CD14-positive monocyte (primary cell): ENCODE data around the gene KIF4A. TPM values are rescaled to one million over a fixed set of nuclear protein-coding genes. Genes with fewer than 3 reads are reported as not detected.

Experiments
- DNase-seq, 3 donors: peaks; one replicate each; pipeline ENCODE4 v3.0.0-alpha.2; 2011 to 2022
- H2AFZ ChIP-seq: 2 replicates; pipeline ENCODE4 v1.6.0; 2012; ENCODE audit warnings: mild to moderate bottlenecking, low read depth, low read length, inconsistent platforms; ENCODE audit not compliant: insufficient read depth, poor library complexity, severe bottlenecking
- H3K27ac ChIP-seq, 2 donors: 1 replicate in 1 of 2; 2 replicates in 1 of 2; pipeline ENCODE4 v1.5.1; 2012 to 2013; ENCODE audit warnings: low read length in 2 of 2, control low read depth in 1 of 2, inconsistent platforms in 1 of 2, low read depth in 1 of 2, mild to moderate bottlenecking in 1 of 2
- H3K27me3 ChIP-seq, 2 donors: one replicate each; pipeline versions ENCODE4 v1.6.0 to v1.6.1; 2011 to 2013; ENCODE audit warnings: low read length in 2 of 2; ENCODE audit not compliant: control insufficient read depth in 2 of 2, insufficient read depth in 2 of 2
- H3K36me3 ChIP-seq, 2 donors: replicated peaks in 1 of 2; 1 replicate in 1 of 2; 2 replicates in 1 of 2; pipeline versions ENCODE4 v1.5.1 to v1.6.1; 2012 to 2013; ENCODE audit warnings: low read length in 2 of 2, control low read depth in 1 of 2, inconsistent platforms in 1 of 2, mild to moderate bottlenecking in 1 of 2; ENCODE audit not compliant: insufficient read depth in 2 of 2, control insufficient read depth in 1 of 2
- H3K4me1 ChIP-seq, 2 donors: 1 replicate in 1 of 2; 2 replicates in 1 of 2; pipeline versions ENCODE4 v1.5.1 to v1.6.1; 2012 to 2013; ENCODE audit warnings: low read length in 2 of 2, control low read depth in 1 of 2, inconsistent platforms in 1 of 2, mild to moderate bottlenecking in 1 of 2, moderate library complexity in 1 of 2; ENCODE audit not compliant: insufficient read depth in 2 of 2, control insufficient read depth in 1 of 2
- H3K4me2 ChIP-seq: replicated peaks from 2 replicates; pipeline ENCODE3; 2012; ENCODE audit warnings: low read length, moderate library complexity, mild to moderate bottlenecking; ENCODE audit not compliant: poor library complexity, severe bottlenecking; ENCODE audit errors: extremely low read depth
- H3K4me3 ChIP-seq, 3 experiments: fragments of 200-600 bp in 1 of 3; sonication (generic) in 1 of 3; replicated peaks in 1 of 3; 1 replicate in 2 of 3; 2 replicates in 1 of 3; pipeline ENCODE4 v1.5.1; 2011 to 2013; ENCODE audit warnings: low read length in 3 of 3, mild to moderate bottlenecking in 3 of 3, control low read depth in 2 of 3, low read depth in 2 of 3, inconsistent platforms in 1 of 3, moderate library complexity in 1 of 3
- H3K79me2 ChIP-seq: 2 replicates; pipeline ENCODE4 v1.6.0; 2012; ENCODE audit warnings: mild to moderate bottlenecking, control low read depth, inconsistent platforms, low read length, moderate library complexity; ENCODE audit not compliant: insufficient read depth
- H3K9ac ChIP-seq: 2 replicates; pipeline ENCODE4 v1.6.0; 2017; ENCODE audit warnings: low read length, mild to moderate bottlenecking; ENCODE audit not compliant: insufficient read depth, poor library complexity, severe bottlenecking
- H3K9me3 ChIP-seq, 2 donors: replicated peaks in 1 of 2; 1 replicate in 1 of 2; 2 replicates in 1 of 2; pipeline versions ENCODE4 v1.5.1 to v1.6.1; 2012 to 2013; ENCODE audit warnings: low read length in 2 of 2, control low read depth in 1 of 2; ENCODE audit not compliant: control insufficient read depth in 1 of 2, insufficient read depth in 1 of 2
- H4K20me1 ChIP-seq: 2 replicates; pipeline ENCODE4 v1.6.0; 2012; ENCODE audit warnings: mild to moderate bottlenecking, low read length, control low read depth, moderate library complexity; ENCODE audit not compliant: insufficient read depth
- H3K27ac Mint-ChIP-seq, 7 donors: one replicate each; pipeline ENCODE4 v1.8.0; 2020; ENCODE audit warnings: mild to moderate bottlenecking in 7 of 7, mixed read lengths in 7 of 7, moderate library complexity in 6 of 7, inconsistent platforms in 2 of 7
- H3K27me3 Mint-ChIP-seq, 3 donors: one replicate each; pipeline ENCODE4 v1.8.0; 2021 to 2022; ENCODE audit warnings: low read depth in 3 of 3, mild to moderate bottlenecking in 3 of 3, mixed read lengths in 3 of 3, moderate library complexity in 3 of 3, inconsistent platforms in 1 of 3
- H3K36me3 Mint-ChIP-seq, 2 donors: one replicate each; pipeline ENCODE4 v1.8.0; 2020; ENCODE audit warnings: mixed read lengths in 2 of 2, inconsistent platforms in 1 of 2, mild to moderate bottlenecking in 1 of 2
- H3K4me1 Mint-ChIP-seq: one replicate; pipeline ENCODE4 v1.8.0; 2020; ENCODE audit warnings: mild to moderate bottlenecking, mixed read lengths
- H3K4me3 Mint-ChIP-seq, 2 donors: one replicate each; pipeline ENCODE4 v1.8.0; 2020; ENCODE audit warnings: mild to moderate bottlenecking in 2 of 2, mixed read lengths in 2 of 2, moderate library complexity in 1 of 2
- H3K9me3 Mint-ChIP-seq, 7 donors: one replicate each; pipeline ENCODE4 v1.8.0; 2020 to 2022; ENCODE audit warnings: mixed read lengths in 7 of 7, mild to moderate bottlenecking in 6 of 7, moderate library complexity in 6 of 7, inconsistent platforms in 2 of 7
- WGBS: methylation state at CpG from one replicate; pipeline ENCODE4 v1.1.5; 2013; ENCODE audit warnings: missing lambda C conversion rate; ENCODE audit not compliant: insufficient coverage; 5-methylcytosine and 5-hydroxymethylcytosine counted together
- intact Hi-C, 2 donors: fragments of 100-400 bp; cut with micrococcal nuclease; formaldehyde crosslinking; loops; one replicate each; pipeline versions ENCODE4 v1.15.0 to v1.15.1; 2023
- polyA plus RNA-seq, 3 donors: library from polyadenylated mRNA; depleted of rRNA in 1 of 3; unstranded in 2 of 3; stranded (reverse) in 1 of 3; fragments of 300-500 nt in 2 of 3; fragments of >200 nt in 1 of 3; fragmentation: Illumina TruSeq in 2 of 3; gene quantifications; 1 replicate in 2 of 3; 2 replicates in 1 of 3; pipeline ENCODE4 v1.2.3, GENCODE V29; 2012 to 2021
- TF ChIP-seq, protein P1 (sequence below): fragments of 200-600 bp; IDR thresholded peaks from one replicate; pipeline ENCODE4 v1.8.0; 2022; ENCODE audit warnings: antibody characterized with exemption, mild to moderate bottlenecking

Gene KIF4A
- polyA plus RNA-seq, 3 donors: 0.03 TPM; not detected in 2

DNA sequence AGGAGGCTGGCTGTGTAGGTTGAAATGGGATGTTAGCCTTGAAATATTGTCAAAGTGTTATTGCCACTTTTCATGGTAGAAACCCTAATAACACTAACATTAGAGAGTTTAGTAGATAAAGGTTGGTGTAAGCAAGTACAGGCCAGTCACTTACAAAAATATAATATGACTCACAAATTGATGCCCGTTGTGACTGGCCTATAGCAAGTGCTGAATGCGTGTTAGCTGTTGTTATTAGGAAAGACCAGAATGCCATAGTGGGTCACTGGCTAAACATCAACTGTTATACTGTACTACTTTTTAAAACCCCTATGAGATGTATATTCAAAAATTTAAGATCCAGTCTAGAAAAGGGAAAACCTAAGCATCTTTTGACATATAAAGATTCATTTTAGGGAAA is 112.8 kb downstream of the KIF4A start:
- H3K27me3 Mint-ChIP-seq: no peaks in the 10 kb centered on the region
- intact Hi-C loops: no loop called here
- no peak overlapping the region for H3K27ac ChIP-seq

DNA sequence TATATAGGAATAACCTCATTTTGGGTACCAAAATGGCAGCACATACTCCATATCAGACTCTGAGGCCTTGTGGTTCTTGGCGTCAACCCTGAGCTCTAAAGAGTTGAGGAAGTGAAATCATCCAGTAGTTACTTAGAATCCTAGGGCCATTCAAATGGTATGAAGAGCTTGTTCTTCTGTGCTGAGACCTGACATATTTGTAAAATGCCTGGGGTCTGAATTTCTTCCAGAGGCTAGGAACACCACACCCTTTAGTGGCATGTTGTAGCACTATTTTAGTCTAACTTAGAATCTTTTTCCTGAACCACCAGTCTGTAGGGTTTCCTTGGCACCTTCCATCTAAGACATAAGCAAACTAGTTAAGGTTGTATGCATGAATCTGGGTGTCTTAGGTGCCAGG is 115.1 kb downstream of the KIF4A start:
- H4K20me1 ChIP-seq: no peaks in the 10 kb centered on the region
- H3K27ac ChIP-seq: no peak overlapping the region
- no peak for DNase-seq
- Mint-ChIP-seq H3K27ac (no peak overlapping the region), H3K9me3 (peaks cover 0 to 4% (median 0%) of the 10 kb centered on the region in 7 donors), H3K27me3 (no peaks in the 10 kb centered on the region), H3K4me1 (no peaks in the 10 kb centered on the region), H3K36me3 (peaks cover 32 to 51% of the 10 kb centered on the region in 2 donors), H3K4me3 (no peak overlapping the region)
- H3K36me3 ChIP-seq: peaks cover 14 to 68% of the 10 kb centered on the region in 2 donors
- no peaks in the 10 kb centered on the region for H3K79me2 ChIP-seq
- H3K4me3 ChIP-seq: no peak overlapping the region
- intact Hi-C loops: no loop called here
- H3K27me3 ChIP-seq: no peaks in the 10 kb centered on the region
- H3K9me3 ChIP-seq: no peaks in the 10 kb centered on the region
- no peaks in the 10 kb centered on the region for H3K4me1 ChIP-seq
- H2AFZ ChIP-seq: no peak overlapping the region
- TF ChIP-seq, protein P1, sequence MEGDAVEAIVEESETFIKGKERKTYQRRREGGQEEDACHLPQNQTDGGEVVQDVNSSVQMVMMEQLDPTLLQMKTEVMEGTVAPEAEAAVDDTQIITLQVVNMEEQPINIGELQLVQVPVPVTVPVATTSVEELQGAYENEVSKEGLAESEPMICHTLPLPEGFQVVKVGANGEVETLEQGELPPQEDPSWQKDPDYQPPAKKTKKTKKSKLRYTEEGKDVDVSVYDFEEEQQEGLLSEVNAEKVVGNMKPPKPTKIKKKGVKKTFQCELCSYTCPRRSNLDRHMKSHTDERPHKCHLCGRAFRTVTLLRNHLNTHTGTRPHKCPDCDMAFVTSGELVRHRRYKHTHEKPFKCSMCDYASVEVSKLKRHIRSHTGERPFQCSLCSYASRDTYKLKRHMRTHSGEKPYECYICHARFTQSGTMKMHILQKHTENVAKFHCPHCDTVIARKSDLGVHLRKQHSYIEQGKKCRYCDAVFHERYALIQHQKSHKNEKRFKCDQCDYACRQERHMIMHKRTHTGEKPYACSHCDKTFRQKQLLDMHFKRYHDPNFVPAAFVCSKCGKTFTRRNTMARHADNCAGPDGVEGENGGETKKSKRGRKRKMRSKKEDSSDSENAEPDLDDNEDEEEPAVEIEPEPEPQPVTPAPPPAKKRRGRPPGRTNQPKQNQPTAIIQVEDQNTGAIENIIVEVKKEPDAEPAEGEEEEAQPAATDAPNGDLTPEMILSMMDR: no peak
- no peak overlapping the region for H3K4me2 ChIP-seq
- no CpG with 5 or more reads among the region's 1 CpG for WGBS
- H3K9ac ChIP-seq: no peak overlapping the region

More for the DNA sequence above, 112.8 kb downstream of the KIF4A start:
- DNase-seq: no peak
- Histone ChIP-seq H3K79me2 (no peaks in the 10 kb centered on the region), H3K36me3 (peaks cover 9 to 58% of the 10 kb centered on the region in 2 donors), H3K4me2 (no peak overlapping the region), H3K9ac (no peak overlapping the region), H3K27me3 (no peaks in the 10 kb centered on the region), H2AFZ (no peak overlapping the region), H3K4me3 (no peak overlapping the region), H4K20me1 (no peaks in the 10 kb centered on the region), H3K9me3 (no peaks in the 10 kb centered on the region), H3K4me1 (peaks cover 7% of the 10 kb centered on the region in 2 donors)
- H3K9me3 Mint-ChIP-seq: peaks cover 0 to 4% (median 0%) of the 10 kb centered on the region in 7 donors
- no peak overlapping the region for H3K27ac Mint-ChIP-seq
- TF ChIP-seq, protein P1: no peak
- WGBS: no CpG with 5 or more reads among the region's 2 CpGs
- H3K4me1 Mint-ChIP-seq: peaks cover 4% of the 10 kb centered on the region
- no peak overlapping the region for H3K4me3 Mint-ChIP-seq
- peaks cover 22 to 37% of the 10 kb centered on the region in 2 donors for H3K36me3 Mint-ChIP-seq
